ENCODE results near the gene CALY.

CALY gene

DNA sequence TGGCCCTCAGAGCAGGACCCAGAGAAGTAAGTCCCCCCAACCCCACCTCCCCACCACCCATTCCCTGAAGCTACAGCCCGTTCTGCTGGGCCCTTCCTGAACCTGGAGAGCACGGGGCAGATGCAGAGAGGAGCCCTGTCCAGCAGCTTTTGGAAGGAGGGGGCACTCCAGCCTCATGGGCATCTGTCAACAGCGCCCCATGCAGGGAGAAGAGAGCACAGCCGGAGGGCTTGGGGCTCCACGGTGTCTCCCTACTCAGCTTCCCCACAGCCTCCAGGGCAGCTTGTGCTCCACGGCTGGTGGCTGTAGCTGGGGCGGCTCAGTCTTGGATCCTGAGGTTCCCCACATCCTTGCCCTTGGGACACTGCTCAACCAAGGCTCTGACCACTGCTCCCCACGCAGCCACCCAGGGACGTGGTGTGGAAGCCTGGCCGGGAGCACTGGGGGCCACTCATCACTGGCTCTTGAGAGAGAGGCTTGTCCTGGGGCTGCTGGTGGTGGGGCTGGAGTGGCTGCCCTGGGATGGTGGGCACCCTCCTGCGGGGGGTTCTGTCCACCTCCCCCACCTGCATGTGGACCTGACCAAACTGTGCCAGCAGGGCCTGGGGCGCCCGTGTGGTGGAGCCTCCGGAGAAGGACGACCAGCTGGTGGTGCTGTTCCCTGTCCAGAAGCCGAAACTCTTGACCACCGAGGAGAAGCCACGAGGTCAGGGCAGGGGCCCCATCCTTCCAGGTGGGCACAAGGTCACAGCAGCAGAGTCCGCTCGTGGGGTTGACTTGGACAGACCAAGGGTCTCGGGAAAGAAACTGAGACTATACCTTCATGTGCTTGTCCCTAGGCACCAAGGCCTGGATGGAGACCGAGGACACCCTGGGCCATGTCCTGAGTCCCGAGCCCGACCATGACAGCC, 15.0 kb upstream of the CALY start:
- DNase-seq (ENCODE audit: low read depth) = no peak

DNA sequence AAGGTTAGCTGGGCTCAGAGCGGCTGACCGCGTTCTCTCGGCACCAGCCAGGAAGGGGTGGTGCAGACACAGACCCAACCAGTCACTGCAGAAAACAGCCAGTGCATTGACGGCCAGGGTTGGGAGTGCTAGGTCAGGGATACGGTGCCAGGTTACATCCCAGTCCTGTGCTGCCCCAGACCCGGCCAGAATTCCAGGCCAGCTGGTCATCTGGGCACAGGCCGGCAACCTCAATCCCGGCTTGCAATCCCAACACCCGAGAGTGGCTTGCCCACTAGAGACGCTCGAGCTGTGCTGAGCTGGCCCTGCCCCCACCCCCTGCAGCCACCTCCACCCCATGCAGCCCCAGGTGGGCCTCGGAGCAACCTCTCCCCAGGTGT, 14.2 kb upstream of the CALY start:
- no peak for DNase-seq (ENCODE audit: low read depth)

DNA sequence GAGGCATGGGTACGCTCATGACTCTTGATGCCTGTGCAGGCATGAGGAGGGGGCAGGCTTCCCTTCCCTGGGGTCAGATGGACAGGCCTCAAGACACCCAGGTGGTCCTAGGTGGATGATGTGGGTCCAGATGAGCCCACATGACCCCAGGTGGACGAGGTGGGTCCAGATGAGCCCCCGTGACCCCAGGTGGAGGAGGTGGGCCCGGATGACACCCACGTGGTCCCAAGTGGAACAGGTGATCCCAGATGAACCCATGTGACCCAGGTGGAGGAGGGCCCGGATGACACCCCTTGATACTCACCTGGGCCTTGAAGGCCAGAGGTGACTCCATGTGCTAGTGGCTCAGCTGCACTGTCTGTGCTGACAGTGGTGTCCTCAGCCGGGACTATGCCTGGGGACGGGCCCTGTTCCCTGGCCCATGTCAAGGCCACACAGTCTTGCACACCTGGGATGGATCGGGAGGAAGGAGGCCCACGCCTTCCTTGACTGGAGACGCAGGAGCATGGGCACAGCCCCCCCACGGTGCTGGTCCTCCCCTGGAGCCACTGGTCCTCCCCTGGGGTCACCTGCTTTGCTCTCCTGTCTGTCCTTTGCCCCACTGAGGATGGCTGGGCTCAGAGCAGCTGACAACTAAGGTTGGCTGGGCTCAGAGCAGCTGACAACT, 13.7 kb upstream of the CALY start:
- DNase-seq (ENCODE audit: low read depth) = no peak

DNA sequence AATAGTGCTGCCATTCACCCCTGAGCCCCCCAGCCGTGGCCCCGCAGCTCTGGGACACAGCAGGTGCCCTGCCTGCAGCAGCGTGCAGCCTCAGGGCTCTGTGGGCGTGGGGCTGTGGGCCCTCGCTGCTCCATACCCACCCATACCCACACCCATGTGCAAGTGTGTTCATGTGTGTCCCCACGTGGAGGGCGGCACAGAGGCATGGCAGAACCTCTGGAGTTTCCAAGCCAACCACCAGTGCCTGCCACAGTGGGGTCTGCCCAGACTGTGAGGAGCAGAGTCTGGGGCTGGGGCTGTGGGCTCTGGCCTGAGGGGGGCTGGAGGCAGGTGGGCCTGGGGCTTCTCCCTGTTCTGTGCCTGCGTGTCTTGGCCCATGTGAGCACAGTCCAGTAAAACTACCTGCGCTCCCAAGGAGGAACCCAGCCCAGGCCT, 12.9 kb upstream of the CALY start:
- DNase-seq (ENCODE audit: low read depth) = no peak

DNA sequence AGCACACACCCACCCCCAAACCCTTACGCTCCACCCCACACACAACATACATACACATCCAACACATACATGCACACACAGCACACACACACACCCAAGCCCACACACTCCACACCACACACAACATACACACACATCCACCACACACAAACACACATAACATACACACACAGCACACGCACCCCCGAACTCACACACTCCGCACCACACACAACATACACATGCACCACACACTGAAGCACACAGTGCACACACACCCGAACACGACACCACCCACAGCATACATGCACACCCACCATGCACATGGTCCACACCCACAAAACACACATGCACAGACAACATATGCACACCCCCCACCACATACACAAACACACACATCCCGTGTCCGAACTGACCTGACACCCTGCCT, 12.5 kb upstream of the CALY start:
- DNase-seq (ENCODE audit: low read depth) = no peak

DNA sequence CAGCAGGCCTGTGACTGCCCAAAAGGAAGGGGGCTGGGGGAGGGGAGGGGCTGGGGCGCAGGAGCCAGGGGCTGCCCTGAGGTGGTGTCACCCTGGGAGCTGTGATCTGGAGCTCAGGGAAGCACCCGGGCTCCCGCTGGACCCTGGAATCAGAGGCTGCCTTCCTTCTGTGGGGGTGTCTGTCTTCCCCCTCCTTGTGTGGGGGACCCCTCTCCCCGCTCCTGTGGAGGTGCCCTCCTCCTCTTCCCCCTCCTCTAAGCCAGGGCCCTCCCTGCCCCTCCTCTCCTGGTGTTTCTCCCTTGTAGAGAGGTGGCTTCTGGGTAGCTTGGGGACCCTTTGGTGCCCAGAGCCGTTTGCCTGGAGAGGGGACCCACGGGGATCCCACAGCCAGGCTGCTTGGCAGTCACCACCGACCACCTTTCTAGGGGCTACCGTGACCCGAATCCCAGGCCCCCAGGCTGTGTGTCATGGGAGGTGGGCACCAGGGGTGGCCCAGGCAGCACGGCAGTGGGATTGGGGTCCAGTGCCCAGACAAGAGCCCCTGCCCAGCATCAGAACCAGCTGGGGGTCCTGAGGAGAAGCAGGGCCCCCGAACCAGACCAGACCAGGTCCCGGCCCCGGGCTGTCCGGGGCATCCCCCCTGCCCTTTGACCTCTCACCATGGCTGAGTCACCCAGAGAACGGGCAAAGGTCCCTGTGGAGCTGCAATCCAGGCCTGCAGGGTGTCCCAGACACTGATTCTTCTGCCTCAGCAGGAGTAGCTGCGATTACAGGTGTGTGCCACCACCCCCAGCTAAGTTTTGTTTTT, 11.2 kb upstream of the CALY start:
- no peak for DNase-seq (ENCODE audit: low read depth)

DNA sequence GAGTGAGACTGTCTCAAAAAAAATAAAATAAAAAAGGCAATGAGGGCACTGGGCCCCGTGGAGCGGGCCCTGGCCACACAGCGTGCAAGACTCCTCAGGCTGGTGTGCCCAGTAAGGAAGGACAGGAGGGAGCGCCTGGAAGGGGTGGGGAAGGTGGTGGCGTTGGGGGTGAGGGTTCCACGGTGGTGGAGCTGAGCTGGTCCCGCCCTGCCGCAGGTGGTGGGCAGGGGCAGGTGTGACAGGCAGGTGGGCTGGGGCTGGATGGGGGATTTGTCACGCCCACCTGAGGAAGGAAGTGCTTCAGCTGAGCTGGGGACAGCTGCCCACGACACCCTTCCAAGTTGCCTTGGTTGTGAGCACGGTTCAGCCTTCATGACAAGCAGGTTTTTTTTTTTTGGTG, 9.7 kb upstream of the CALY start:
- DNase-seq (ENCODE audit: low read depth) = no peak

DNA sequence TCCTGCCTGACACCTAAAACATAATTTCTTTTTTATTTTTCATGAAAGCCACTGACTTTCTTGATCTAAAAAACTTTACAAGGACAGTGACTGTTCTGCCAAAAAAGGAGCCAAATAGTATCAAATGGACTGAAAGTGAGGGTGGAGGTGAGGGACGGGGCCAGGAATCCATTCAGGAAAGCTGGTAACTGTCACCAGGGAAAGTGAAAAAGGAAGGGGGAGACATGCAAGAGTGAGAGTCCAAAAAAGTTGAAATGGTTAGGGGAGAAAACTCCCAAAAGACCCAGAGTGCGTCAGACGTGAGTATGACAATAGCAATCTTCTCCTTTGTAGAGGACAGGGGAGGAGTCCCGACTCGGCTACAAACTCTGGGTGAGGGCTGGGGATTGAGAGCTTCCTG, 7.5 kb upstream of the CALY start:
- no peak for DNase-seq (ENCODE audit: low read depth)

DNA sequence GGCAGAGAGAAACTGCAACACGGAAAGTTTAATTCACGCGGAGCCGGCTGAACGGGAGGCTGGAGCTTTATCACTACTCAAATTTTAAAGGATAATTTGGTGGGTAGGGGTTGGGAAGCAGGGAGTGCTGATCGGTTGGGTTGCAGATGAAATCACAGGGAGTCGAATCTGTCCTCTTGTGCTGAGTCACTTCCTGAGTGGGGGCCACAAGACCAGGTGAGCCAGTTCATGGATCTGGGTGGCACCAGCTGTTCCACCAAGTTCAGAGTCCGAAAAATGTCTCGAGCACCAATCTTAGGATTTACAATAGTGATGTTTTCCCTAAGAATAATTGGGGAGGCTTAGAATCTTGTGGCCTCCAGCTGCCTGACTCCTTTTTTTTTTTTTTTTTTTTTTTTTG, 6.9 kb upstream of the CALY start:
- DNase-seq (ENCODE audit: low read depth) = no peak

DNA sequence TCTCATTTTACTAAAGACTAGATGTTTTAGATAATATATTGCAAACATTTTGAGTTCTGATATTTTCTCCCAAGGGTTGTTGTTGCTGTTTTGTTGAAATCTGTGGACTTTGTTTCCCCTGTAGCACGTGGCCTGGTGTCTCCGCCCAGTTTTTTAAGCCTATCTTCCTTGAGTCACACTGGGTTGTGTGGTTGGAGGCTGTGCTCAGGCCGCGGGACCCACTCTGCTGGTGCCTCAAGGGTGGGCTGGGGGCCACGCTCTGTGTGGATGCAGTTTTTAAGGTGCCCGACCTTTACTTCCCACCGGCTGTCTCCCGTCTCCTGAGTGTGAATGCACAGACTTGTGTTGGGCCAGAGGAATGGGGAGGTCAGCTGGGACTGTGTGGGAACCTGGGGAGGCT, 6.2 kb upstream of the CALY start:
- DNase-seq (ENCODE audit: low read depth) = no peak

DNA sequence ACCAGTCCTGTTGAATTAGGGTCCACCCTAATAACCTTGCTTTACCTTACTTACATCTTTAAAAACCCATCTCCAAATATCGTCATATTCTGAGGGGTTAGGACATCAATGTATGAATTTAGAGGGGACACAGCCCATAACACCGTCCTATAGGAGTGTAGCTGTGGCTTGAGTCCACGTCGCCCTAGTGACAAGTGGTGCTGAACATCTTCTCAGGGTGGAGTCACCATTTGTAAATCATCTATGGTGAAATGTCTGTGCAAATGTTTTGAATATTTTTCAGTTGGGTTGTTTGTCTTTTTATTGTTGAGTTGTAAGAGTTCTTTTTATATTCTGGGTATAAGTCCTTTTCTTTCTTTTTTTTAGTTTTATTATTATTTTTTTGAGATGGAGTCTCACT, 5.3 kb upstream of the CALY start:
- no peak for DNase-seq (ENCODE audit: low read depth)

DNA sequence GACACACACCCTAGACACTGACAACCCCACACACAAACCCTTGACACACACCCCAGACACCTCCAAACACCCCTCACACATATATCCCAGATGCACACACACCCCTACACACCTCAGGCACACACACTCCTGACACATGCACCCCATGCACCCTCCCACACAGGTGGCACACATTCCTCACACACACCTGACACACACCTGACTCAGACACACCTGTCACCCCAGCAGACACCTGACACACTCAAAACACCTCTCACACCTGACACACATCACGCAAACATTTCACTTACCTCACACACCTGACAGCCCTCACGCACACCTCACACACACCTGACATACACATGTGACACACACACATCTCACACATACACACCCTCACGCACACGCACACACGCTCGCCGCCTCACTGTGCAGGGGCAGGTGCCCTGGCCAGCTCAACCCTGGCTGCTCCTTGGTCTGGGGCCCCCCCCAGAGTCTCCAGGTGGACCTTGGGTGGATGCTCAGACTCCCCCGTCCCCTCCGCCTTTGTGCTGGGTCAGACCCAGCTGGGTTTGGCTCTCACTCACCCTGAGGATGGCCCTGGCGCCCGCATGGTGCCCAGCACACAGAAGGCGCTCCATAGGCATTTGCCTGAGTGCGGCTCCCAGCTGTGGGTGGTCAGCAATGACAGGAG, 3.1 kb upstream of the CALY start:
- no peak for DNase-seq (ENCODE audit: low read depth)

DNA sequence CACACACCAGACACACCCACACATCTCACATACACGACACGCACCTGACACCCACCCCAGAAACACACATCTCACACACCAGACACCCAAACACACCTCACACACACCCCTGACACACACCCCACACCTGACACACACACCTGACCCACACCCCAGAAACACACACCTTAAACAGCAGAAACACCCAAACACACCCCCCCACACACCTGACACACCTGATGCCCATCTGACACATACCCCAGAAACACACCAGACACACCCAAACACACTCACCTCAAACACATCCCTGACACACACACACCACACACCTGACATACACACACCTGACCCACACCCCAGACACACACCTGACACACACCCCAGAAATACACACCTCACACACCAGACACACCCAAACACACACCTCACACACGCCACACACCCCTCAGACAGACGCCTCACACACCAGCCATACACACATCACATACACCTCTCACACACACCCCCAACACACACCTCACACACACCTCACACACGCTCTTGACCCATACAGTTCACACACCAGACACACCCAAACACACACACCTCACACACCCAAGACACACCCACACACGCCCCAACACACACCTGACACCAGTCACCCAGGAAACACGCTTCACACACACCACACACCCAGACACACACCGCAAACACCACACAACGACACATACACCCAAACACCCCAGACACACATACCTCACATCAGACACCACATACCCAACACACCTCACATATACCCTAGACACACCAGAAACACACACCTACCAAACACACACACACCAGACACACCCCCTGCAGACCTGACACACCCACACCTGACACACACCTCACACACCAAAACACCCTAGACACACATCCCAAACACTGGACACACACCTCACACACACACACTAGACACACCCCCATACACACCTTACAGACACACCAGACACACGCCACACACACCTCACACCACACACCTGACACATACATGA, 1.7 kb upstream of the CALY start:
- no peak for DNase-seq (ENCODE audit: low read depth)

DNA sequence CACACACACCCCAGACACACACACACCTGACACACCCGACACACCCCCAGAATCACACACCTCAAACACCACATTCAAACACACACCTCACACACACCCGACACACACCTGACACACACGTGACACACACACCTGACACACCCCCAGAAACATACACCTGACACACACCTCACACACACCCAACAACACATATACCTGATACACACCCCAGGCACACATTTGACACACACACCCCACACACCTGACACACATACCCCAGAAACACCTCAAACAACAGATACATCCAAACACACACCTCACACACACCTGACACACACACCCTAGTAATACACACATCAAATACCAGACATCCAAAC, 652 bp upstream of the CALY start:
- DNase-seq (ENCODE audit: low read depth) = no peak

DNA sequence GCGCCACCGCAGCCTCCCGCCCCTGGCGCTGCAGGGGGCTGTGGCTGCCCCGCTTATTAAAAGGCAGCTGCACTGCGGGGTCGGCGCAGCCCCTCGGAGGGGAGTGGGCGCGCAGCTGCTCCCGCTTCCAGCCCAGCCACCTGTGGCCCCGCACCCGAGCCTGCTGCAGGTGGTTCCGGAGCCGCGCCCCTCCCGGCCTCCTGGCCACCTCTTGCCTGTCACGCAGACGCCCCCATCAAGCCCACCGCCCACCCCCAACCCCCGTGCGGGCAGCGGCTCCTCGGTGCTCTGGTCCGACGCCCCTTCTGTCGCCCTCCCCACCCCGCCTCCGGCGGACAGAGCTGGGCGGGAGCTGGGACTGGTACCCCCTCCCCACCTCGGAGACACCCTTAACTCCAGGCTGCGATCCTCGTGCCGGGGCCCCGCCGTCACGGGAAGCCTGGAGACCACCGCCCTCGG, 549 bp downstream of the CALY start:
- no peak for DNase-seq (ENCODE audit: low read depth)

DNA sequence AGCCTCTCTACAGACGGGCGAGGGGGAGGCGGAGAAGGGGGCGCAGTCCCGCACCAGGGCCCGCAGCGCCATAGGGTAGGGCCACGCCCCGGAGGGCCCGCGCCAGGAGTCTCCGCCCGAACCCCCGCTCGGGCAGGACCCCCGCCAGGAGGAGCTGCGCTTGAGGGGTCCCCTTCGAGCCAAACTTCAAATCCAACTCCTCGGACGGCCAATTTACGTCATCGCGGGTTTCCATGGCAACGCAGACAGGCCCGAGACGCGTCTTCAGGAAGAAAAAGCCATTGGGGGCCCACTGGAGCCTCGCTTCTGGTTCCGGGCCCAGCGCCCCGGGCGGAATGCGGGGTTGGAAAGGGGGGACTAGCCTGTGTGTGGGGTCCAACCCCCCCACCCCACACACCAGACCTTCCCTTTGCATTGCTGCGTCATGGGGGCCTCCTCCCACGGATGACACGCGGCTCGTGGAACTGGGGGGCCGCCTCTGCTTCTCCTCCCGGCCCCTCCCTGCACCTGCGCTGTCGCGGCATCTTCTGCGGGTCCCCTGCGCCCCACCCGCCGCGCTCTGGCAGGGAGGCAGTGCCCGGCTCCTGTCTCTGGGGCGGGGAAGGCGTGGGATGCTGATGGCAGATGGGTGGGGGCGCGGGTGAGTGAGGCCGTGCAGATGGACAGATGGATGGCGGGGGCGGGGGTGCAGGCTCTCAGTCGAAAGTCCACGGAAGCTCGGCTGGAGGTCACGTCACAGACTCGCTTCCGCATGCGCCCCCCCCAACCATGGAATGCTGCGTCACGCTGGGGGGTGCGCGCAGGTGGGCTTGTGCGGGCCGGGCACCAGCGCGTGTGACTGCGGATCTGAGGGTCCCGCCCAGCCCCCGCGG, 1.2 kb downstream of the CALY start:
- DNase-seq (ENCODE audit: low read depth) = peak; percentile 54

DNA sequence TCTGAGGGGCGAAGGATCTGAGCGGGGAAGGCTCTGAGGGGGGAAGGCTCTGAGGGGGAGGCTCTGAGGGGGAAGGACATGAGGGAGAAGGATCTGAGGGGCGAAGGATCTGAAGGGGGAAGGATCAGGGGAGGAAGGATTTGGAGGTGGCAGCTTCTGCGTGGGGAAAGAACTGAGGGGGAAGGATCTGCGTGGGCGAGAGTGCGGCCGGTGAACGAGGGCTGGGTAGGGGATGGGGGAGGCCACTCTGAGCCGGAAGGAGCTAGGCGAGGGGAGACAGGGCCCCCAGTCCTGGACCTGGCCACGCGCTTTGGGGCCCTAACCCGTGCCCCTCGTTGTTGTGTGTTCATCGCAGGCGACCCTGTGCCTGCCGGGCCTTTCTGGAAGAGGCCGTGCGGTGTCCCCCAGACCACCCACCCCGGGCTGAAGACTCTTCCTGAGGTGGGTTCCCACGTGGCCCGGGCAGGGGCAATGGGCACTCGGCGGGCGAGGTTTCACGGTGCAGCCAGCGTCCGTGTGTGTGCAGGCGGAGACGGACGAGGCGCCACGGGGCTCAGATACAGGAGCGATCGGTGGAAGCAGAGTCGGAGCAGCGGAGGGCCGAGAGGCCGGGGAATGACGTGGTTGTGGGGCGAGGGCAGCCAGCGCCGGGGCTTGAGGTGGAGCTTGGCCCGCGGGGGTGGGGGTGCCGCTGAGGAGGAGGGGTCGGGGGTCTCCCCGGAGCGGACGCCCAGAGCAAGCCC, 2.0 kb downstream of the CALY start:
- no peak for DNase-seq (ENCODE audit: low read depth)

DNA sequence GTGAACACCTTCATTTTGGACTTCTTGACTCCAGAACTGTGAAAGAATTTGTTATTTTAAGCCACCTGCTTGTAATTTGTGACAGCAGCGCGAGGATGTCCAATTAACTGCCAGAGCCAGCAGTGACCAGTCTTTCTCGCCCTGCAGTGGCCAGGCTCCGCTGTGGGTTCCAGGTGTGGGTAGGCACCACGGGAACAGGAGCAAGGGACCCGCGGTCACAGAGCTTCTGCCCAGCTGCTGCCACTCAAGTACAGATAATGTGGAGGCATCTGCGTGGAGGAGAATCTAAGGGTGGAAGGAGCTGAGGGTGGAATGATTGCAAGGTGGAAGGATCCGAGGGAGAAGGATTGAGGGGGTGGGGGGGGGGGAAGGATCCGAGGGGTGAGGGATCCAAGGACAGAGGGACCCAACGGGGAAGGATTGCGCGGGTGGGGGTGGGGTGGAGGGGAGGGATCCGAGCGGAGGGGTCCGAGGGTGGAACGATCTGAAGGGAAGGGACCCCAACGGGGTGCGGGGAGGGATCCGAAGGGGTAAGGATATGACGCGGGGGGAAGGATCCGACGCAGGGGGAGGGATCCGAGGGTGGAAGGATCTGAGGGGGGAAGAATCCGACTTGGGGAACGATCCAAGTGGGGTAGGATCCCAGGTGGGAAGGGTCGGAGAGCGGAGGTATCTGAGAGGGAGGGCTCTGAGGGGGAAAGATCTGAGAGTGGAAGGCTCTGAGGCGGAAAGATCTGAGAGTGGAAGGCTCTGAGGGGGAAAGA, 3.6 kb downstream of the CALY start:
- DNase-seq (ENCODE audit: low read depth) = no peak

All from stimulated activated CD8-positive, alpha-beta memory T cell treated with anti-CD3 and anti-CD28 coated beads, Interleukin-7, amount 100 ng/mL, for 24 hours (primary cell).